ENCODE measurements around the gene TCEAL5. TPM values are rescaled to one million over a fixed set of nuclear protein-coding genes. Genes with fewer than 3 reads are reported as not detected.
A peak's percentile ranks its signal among the peaks of the same experiment; 100 is the strongest.
"Not testable (repeated sequence)": the region's sequence is repeated elsewhere in the genome, so short reads cannot be mapped to it uniquely, and the experiment has no call there.

Gene TCEAL5, protein sequence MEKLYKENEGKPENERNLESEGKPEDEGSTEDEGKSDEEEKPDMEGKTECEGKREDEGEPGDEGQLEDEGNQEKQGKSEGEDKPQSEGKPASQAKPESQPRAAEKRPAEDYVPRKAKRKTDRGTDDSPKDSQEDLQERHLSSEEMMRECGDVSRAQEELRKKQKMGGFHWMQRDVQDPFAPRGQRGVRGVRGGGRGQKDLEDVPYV
- 0.37 and 0.66 TPM in 2 replicates for total RNA-seq (2014; rRNA removed; shearing (Covaris generic))

DNA sequence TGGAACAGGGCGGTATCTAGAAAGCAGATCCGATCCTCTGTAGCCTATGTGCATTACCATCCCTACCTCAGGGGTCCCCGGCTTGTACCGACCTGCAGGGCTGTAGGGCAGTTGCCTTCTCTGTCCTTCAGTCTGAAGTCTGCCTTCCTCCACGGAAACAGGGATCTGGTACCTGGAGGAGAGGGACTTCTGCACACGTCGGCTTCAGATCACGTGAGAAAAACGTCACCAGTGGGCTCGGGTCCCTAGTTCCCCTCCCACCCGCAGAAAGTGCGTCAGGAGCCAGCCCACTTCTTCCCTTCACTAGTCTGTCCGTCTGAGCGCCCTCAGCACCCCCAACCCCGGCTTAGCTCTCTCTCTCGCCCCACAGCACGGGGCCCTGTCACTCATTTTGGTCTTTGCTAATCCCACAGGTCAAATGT is at the start of gene TCEAL5:
TSS of gene TCEAL5 (minus strand) at position 170 of the 422 bp plus-strand sequence. CDS start 2,187 bp downstream, outside the sequence.
- Histone ChIP-seq H3K27me3 (ENCODE audit: control insufficient read depth, insufficient read depth, low read length) (peaks cover 37% of the 10 kb centered on the region), H3K36me3 (replicated peaks; ENCODE audit: control insufficient read depth, insufficient read depth, low read length) (no peaks in the 10 kb centered on the region; the same call in 1 of the 2 replicates), H3K4me3 (ENCODE audit: insufficient read depth, low read depth, low read length) (peak within 1 kb of the TSS; percentile 50)
- peak; percentile 47 for DNase-seq

DNA sequence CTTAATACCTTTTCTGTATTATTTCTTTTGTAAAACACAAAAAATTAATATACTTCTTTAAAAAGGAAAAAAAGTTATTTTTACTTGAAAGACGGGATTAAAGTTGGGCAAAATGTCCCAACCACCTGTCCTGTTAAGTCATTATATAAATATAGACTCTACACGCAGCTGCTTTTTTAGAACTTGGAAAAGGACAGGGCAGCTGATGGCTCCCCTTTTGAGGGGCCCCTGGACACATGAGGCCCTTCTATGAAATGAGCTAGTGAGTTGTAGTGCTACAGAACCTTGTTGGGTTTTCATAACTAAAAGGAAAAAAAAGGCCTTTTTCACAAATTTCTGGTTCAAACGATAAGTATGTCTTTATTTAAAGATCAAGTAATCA is 34.8 kb upstream of the TCEAL5 start:
- Histone ChIP-seq H3K27me3 (ENCODE audit: control insufficient read depth, insufficient read depth, low read length) (no peaks in the 10 kb centered on the region; the same call in 1 of the 2 replicates), H3K4me3 (ENCODE audit: insufficient read depth, low read depth, low read length) (no peak overlapping the region), H3K36me3 (replicated peaks; ENCODE audit: control insufficient read depth, insufficient read depth, low read length) (no peaks in the 10 kb centered on the region; the same call in 1 of the 2 replicates)
- no peak for DNase-seq

- Histone ChIP-seq H3K36me3 (replicated peaks; ENCODE audit: control insufficient read depth, insufficient read depth, low read length) (no peaks in the 10 kb centered on the region; the same call in 1 of the 2 replicates), H3K4me3 (ENCODE audit: insufficient read depth, low read depth, low read length) (peak within 1 kb of the TSS; percentile 84), H3K27me3 (ENCODE audit: control insufficient read depth, insufficient read depth, low read length) (no peaks in the 10 kb centered on the region; the same call in 1 of the 2 replicates)
- peak; percentile 87 for DNase-seq
These were observed 34.2 kb upstream of the TCEAL5 start, which contains the start of gene BEX2 for GRCh38 chrX:103310555-103311398. TSS of gene BEX2 (minus strand) at chrX:103310990. CDS start at chrX:103309976, 1,014 bp downstream.

DNA sequence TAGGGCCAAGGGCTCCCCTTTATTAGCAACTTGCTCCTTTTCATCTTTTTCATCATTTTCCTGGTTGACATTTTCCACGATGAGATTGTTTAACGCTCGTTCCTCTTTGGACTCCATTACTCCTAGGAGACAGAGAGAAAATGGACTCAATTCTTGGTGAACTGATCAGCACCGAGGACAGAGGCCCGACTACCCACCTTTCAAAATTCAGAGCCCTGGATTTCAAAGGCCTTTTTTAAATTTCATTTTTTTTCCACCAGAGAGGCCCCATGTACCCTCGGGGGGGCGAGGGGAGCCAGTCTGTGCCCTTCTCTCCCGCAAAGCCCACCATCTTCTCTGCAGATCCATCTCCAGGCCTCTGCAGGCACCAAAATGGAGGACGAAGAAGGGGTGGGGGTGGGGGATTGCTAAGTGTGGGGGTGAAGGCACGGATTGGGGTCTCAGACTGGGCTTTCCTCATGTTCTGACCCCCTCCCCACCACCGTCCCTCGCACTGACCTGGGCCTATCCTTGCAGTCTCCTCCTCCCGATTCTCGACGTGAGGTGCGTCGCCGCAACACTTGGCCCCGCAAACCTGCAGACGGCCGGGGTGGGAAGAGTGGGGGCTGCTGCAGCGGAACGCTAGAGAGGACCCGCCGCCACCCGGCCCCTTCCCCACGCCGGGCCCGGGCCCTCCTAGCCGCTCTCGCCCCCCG is 33.5 kb upstream of the TCEAL5 start:
- Histone ChIP-seq H3K4me3 (ENCODE audit: insufficient read depth, low read depth, low read length) (peak overlapping the region; percentile 84), H3K27me3 (ENCODE audit: control insufficient read depth, insufficient read depth, low read length) (no peaks in the 10 kb centered on the region; the same call in 1 of the 2 replicates), H3K36me3 (replicated peaks; ENCODE audit: control insufficient read depth, insufficient read depth, low read length) (no peaks in the 10 kb centered on the region; the same call in 1 of the 2 replicates)
- DNase-seq = no peak

- not testable (repeated sequence) for H3K4me3 ChIP-seq (ENCODE audit: insufficient read depth, low read depth, low read length); DNase-seq; H3K36me3 ChIP-seq (replicated peaks; ENCODE audit: control insufficient read depth, insufficient read depth, low read length); H3K27me3 ChIP-seq (ENCODE audit: control insufficient read depth, insufficient read depth, low read length)
These were observed 29.1 kb upstream of the TCEAL5 start for GRCh38 chrX:103305666-103306065.

- no peaks in the 10 kb centered on the region; the same call in 1 of the 2 replicates for H3K36me3 ChIP-seq (replicated peaks; ENCODE audit: control insufficient read depth, insufficient read depth, low read length)
- no peaks in the 10 kb centered on the region; the same call in 1 of the 2 replicates for H3K27me3 ChIP-seq (ENCODE audit: control insufficient read depth, insufficient read depth, low read length)
- no peak for DNase-seq
- H3K4me3 ChIP-seq (ENCODE audit: insufficient read depth, low read depth, low read length) = no peak overlapping the region
These were observed 28.2 kb upstream of the TCEAL5 start for GRCh38 chrX:103304705-103305104.

DNA sequence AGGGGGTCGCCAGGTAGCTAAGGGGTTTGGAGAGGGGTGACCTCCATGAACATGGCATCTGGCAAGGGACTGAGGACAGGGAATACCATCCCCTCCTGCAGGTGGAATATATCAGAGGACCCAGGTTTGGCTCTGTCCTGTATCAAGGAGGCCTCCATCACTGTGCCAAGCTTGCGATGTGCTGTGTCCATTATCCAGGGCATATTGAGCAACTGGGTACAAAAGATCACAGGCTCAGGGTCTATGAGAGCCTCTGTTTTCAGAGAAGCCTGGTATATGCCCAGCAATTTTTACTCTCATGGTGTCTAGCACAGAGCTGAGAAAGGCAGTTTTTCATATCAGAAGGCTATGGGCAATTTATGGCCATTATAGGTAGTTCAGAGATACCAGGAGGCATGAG is 16.6 kb upstream of the TCEAL5 start:
- H3K27me3 ChIP-seq (ENCODE audit: control insufficient read depth, insufficient read depth, low read length) = peaks cover 5% of the 10 kb centered on the region
- H3K36me3 ChIP-seq (replicated peaks; ENCODE audit: control insufficient read depth, insufficient read depth, low read length) = no peaks in the 10 kb centered on the region
- no peak overlapping the region for H3K4me3 ChIP-seq (ENCODE audit: insufficient read depth, low read depth, low read length)
- DNase-seq = no peak

GRCh38 chrX:103279624-103280023 is 3.1 kb upstream of the TCEAL5 start:
- Histone ChIP-seq H3K36me3 (replicated peaks; ENCODE audit: control insufficient read depth, insufficient read depth, low read length) (no peaks in the 10 kb centered on the region; the same call in 1 of the 2 replicates), H3K4me3 (ENCODE audit: insufficient read depth, low read depth, low read length) (no peak overlapping the region), H3K27me3 (ENCODE audit: control insufficient read depth, insufficient read depth, low read length) (peaks cover 34% of the 10 kb centered on the region)
- no peak for DNase-seq

- DNase-seq = peak; percentile 36
- H3K4me3 ChIP-seq (ENCODE audit: insufficient read depth, low read depth, low read length) = peak overlapping the region; percentile 50
- H3K36me3 ChIP-seq (replicated peaks; ENCODE audit: control insufficient read depth, insufficient read depth, low read length) = no peaks in the 10 kb centered on the region; the same call in 1 of the 2 replicates
- peaks cover 37% of the 10 kb centered on the region for H3K27me3 ChIP-seq (ENCODE audit: control insufficient read depth, insufficient read depth, low read length)
These were observed 493 bp downstream of the TCEAL5 start for GRCh38 chrX:103275947-103276567.

GRCh38 chrX:103274284-103274683 is 2.3 kb downstream of the TCEAL5 start:
- DNase-seq = no peak
- Histone ChIP-seq H3K36me3 (replicated peaks; ENCODE audit: control insufficient read depth, insufficient read depth, low read length) (no peaks in the 10 kb centered on the region; the same call in 1 of the 2 replicates), H3K27me3 (ENCODE audit: control insufficient read depth, insufficient read depth, low read length) (peaks cover 37% of the 10 kb centered on the region), H3K4me3 (ENCODE audit: insufficient read depth, low read depth, low read length) (no peak overlapping the region)

- no peak for DNase-seq
- Histone ChIP-seq H3K27me3 (ENCODE audit: control insufficient read depth, insufficient read depth, low read length) (no peaks in the 10 kb centered on the region), H3K4me3 (ENCODE audit: insufficient read depth, low read depth, low read length) (no peak overlapping the region), H3K36me3 (replicated peaks; ENCODE audit: control insufficient read depth, insufficient read depth, low read length) (no peaks in the 10 kb centered on the region)
These were observed 18.3 kb downstream of the TCEAL5 start for GRCh38 chrX:103258275-103258674.

GRCh38 chrX:103256651-103257050 is 19.9 kb downstream of the TCEAL5 start:
- no peak overlapping the region for H3K4me3 ChIP-seq (ENCODE audit: insufficient read depth, low read depth, low read length)
- DNase-seq = no peak
- H3K27me3 ChIP-seq (ENCODE audit: control insufficient read depth, insufficient read depth, low read length) = no peaks in the 10 kb centered on the region
- H3K36me3 ChIP-seq (replicated peaks; ENCODE audit: control insufficient read depth, insufficient read depth, low read length) = peaks cover 4% of the 10 kb centered on the region; the same call in 1 of the 2 replicates

DNA sequence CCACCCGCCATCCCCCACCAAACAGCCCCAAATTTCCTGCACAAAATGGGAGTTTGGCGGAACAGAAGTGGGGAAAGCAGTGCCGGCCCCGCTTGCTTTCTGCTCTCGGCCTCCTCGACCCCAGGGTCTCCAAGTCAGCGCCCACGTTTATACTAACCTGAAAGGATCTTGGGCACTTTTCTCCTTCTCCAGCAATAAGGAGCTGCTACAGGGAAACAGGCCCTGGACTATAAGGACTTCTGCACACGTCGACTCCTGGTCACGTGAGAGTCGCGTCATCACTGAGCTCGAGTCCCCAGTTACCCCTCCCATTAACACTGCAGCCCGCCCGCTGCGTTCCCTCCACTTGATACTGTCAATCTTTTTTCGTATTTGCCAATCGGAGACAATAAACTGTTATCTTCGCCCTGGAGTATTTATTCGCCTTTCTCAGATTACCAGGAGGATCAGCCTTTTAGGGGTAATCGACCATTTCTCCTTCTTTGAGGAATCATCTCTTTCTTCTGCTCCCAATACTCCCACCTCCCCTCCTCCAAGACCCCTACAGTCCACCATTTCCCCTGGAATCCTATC is 21.5 kb downstream of the TCEAL5 start, which contains the start of gene TCEAL8:
TSS of gene TCEAL8 (minus strand) at position 235 of the 573 bp plus-strand sequence. CDS start 1,176 bp downstream, outside the sequence.
- Histone ChIP-seq H3K4me3 (ENCODE audit: insufficient read depth, low read depth, low read length) (peak within 1 kb of the TSS; percentile 48), H3K36me3 (replicated peaks; ENCODE audit: control insufficient read depth, insufficient read depth, low read length) (peaks cover 4% of the 10 kb centered on the region; the same call in 1 of the 2 replicates), H3K27me3 (ENCODE audit: control insufficient read depth, insufficient read depth, low read length) (no peaks in the 10 kb centered on the region)
- peak; percentile 49 for DNase-seq

All from H7 (cell line).